Transverse colon (tissue), 4 donors: ENCODE results near the gene AVPR2. TPM values are rescaled to one million over a fixed set of nuclear protein-coding genes. Genes with fewer than 3 reads are reported as not detected.
A peak's percentile ranks its signal among the peaks of the same experiment; 100 is the strongest.

ENCODE experiments used
- DNase-seq: peaks from one replicate; pipeline ENCODE4 v3.0.0-alpha.2; 2019
- H3K27ac ChIP-seq, 4 donors: fragments of 200-600 bp; sonication (generic); 2 replicates each; pipeline ENCODE4 v1.5.1; 2016 to 2018; ENCODE audit warnings: inconsistent platforms in 4 of 4
- H3K27me3 ChIP-seq: fragments of 200-600 bp; sonication (generic); 2 replicates; pipeline ENCODE4 v1.5.1; 2017; ENCODE audit warnings: inconsistent platforms
- H3K36me3 ChIP-seq, 4 donors: fragments of 200-600 bp; sonication (generic); 2 replicates each; pipeline ENCODE4 v1.5.1; 2017 to 2019; ENCODE audit warnings: inconsistent platforms in 4 of 4
- H3K4me1 ChIP-seq, 4 donors: fragments of 200-600 bp; sonication (generic); 2 replicates each; pipeline ENCODE4 v1.5.1; 2017 to 2020; ENCODE audit warnings: inconsistent platforms in 4 of 4
- H3K4me3 ChIP-seq, 4 donors: fragments of 200-600 bp; sonication (generic); 1 replicate in 1 of 4; 2 replicates in 3 of 4; pipeline versions ENCODE4 v1.5.1 to v1.6.1; 2017 to 2019; ENCODE audit warnings: inconsistent platforms in 4 of 4
- H3K9me3 ChIP-seq, 2 donors: fragments of 200-600 bp; sonication (generic); 2 replicates each; pipeline ENCODE4 v1.5.1; 2017 to 2019; ENCODE audit warnings: inconsistent platforms in 2 of 2
- CTCF ChIP-seq, 5 experiments: fragments of 200-600 bp in 3 of 5; fragments of 450-650 bp in 2 of 5; sonication (generic) in 3 of 5; IDR thresholded peaks; 1 replicate in 2 of 5; 2 replicates in 3 of 5; pipeline ENCODE4 v1.5.1; 2016 to 2017; ENCODE audit warnings: antibody characterized with exemption in 5 of 5, inconsistent platforms in 3 of 5, mild to moderate bottlenecking in 2 of 5, moderate library complexity in 1 of 5
- EP300 ChIP-seq: sonication (generic); formaldehyde crosslinking; IDR thresholded peaks from one replicate; pipeline ENCODE4 v1.6.1; 2017; ENCODE audit warnings: antibody characterized with exemption, low read depth
- POLR2A ChIP-seq: fragments of 450-650 bp; IDR thresholded peaks from one replicate; pipeline ENCODE4 v1.6.1; 2016; ENCODE audit warnings: antibody characterized with exemption, mild to moderate bottlenecking, moderate library complexity
- POLR2AphosphoS5 ChIP-seq, 3 donors: sonication (generic); formaldehyde crosslinking; IDR thresholded peaks; one replicate each; pipeline ENCODE4 v1.6.1; 2016; ENCODE audit warnings: antibody characterized with exemption in 3 of 3
- WGBS, 2 donors: methylation state at CpG; one replicate each; pipeline ENCODE4 v1.1.5; 2018; ENCODE audit warnings: low coverage in 1 of 2; 5-methylcytosine and 5-hydroxymethylcytosine counted together
- in situ Hi-C, 4 donors: fragments of 200-750 bp; cut with MboI; loops; one replicate each; pipeline versions ENCODE4 v1.15.0 to v1.15.1; 2017; ENCODE audit warnings: low sequenced_read_pairs in 3 of 4, low pct_ligation_motif_present in 1 of 4, low pct_unique_long_range_greater_than_20kb in 1 of 4
- intact Hi-C: fragments of 100-400 bp; cut with DNase I; formaldehyde crosslinking; loops from one replicate; pipeline ENCODE4 v1.15.1; 2023; ENCODE audit warnings: low total_unique reads
- total RNA-seq, 4 donors: library from RNA; depleted of rRNA; stranded (reverse); fragments of >200 nt; gene quantifications; one replicate each; pipeline ENCODE4 v1.1.0, GENCODE V29; 2016

AVPR2 gene
- total RNA-seq, 4 donors from 2014 or later, result 0.41 to 72.2 (median 9.8) TPM; not detected in 1

- 51% methylated on average over 29 of the region's 32 CpGs; no CpG with 5 or more reads in 1 of the 2 donors for WGBS, 2 donors
- TF ChIP-seq POLR2A, result no peak
- no peak for TF ChIP-seq POLR2AphosphoS5 (IDR thresholded peaks at IDR 0.05)
- TF ChIP-seq EP300, result no peak
- no peak for TF ChIP-seq CTCF (IDR thresholded peaks at IDR 0.05)
Measured at GRCh38 chrX:153885208-153885787, 19.2 kb upstream of the AVPR2 start.

GRCh38 chrX:153885968-153886903 is 18.2 kb upstream of the AVPR2 start, which contains the start of gene L1CAM:
L1CAM (minus strand) TSS chrX:153886173; CDS start chrX:153875836, 10,337 bp downstream.
- DNase-seq, result no peak
- in situ Hi-C loops (no loop called here), intact Hi-C loops (no loop called here)
- peaks cover 54% of the 10 kb centered on the region for H3K27me3 ChIP-seq
- peak within 1 kb of the TSS in 2 of 4 donors; percentile 10 to 36 for H3K4me3 ChIP-seq
- 59% methylated on average over 31 of the region's 94 CpGs; no CpG with 5 or more reads in 1 of the 2 donors for WGBS, 2 donors
- no peaks in the 10 kb centered on the region for H3K36me3 ChIP-seq
- TF ChIP-seq CTCF (IDR thresholded peaks at IDR 0.05), result no peak
- no peak for TF ChIP-seq POLR2A
- TF ChIP-seq POLR2AphosphoS5 (IDR thresholded peaks at IDR 0.05), result no peak
- TF ChIP-seq EP300, result no peak
- no peak within 1 kb of the TSS for H3K27ac ChIP-seq
- H3K4me1 ChIP-seq, result peaks cover 0 to 6% (median 3%) of the 10 kb centered on the region in 4 donors
- no peaks in the 10 kb centered on the region for H3K9me3 ChIP-seq

More at GRCh38 chrX:153885208-153885787, 19.2 kb upstream of the AVPR2 start:
- no peak overlapping the region for H3K27ac ChIP-seq
- intact Hi-C loops (no loop called here), in situ Hi-C loops (no loop called here)
- peaks cover 0 to 6% (median 3%) of the 10 kb centered on the region in 4 donors for H3K4me1 ChIP-seq
- H3K4me3 ChIP-seq, result peak overlapping the region in 1 of 4 donors; percentile 25
- H3K9me3 ChIP-seq, result no peaks in the 10 kb centered on the region
- H3K27me3 ChIP-seq, result peaks cover 57% of the 10 kb centered on the region
- no peaks in the 10 kb centered on the region for H3K36me3 ChIP-seq
- DNase-seq, result no peak

DNA sequence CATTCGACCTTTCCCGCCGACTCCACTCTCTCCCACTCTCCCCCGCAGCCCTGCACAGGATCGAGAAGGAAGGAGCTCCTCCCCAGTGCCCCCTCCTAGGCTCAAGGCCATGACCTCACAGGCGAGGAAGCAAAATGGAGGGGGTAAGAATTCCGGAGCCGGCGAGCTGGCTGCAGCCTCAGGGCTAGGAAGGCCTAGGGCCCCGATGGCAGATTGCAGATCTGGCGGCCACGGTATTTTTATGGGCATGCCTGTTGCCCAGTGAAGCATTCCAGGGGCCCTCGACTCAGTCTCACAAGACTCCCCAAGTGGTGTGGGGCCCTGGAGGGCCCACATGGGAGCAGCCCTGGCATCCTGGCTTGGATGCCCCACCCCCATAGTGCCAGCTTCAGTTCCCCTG is 17.6 kb upstream of the AVPR2 start:
- Histone ChIP-seq H3K27me3 (peaks cover 50% of the 10 kb centered on the region), H3K27ac (no peak overlapping the region), H3K36me3 (no peaks in the 10 kb centered on the region), H3K4me1 (peaks cover 0 to 6% (median 3%) of the 10 kb centered on the region in 4 donors), H3K9me3 (no peaks in the 10 kb centered on the region), H3K4me3 (no peak overlapping the region)
- DNase-seq, result no peak
- in situ Hi-C loops, result no loop called here
- TF ChIP-seq CTCF (IDR thresholded peaks at IDR 0.05) (no peak), POLR2A (no peak), POLR2AphosphoS5 (IDR thresholded peaks at IDR 0.05) (no peak), EP300 (no peak)
- WGBS, 2 donors, result 60% methylated on average over 13 of the region's 13 CpGs; no CpG with 5 or more reads in 1 of the 2 donors
- intact Hi-C loops, result no loop called here

- 68% methylated on average over 8 of the region's 8 CpGs; no CpG with 5 or more reads in 1 of the 2 donors for WGBS, 2 donors
- TF ChIP-seq CTCF (IDR thresholded peaks at IDR 0.05) (no peak), POLR2AphosphoS5 (IDR thresholded peaks at IDR 0.05) (no peak), POLR2A (no peak), EP300 (no peak)
- intact Hi-C loops (no loop called here), in situ Hi-C loops (no loop called here)
- Histone ChIP-seq H3K36me3 (no peaks in the 10 kb centered on the region), H3K27me3 (peaks cover 46% of the 10 kb centered on the region), H3K4me3 (no peak overlapping the region), H3K27ac (no peak overlapping the region), H3K9me3 (no peaks in the 10 kb centered on the region), H3K4me1 (peaks cover 0 to 6% (median 3%) of the 10 kb centered on the region in 4 donors)
- DNase-seq, result no peak
Measured at GRCh38 chrX:153887385-153887784, 17.1 kb upstream of the AVPR2 start.
